ENCODE data around the gene SPO11. TPM values are rescaled to one million over a fixed set of nuclear protein-coding genes. Genes with fewer than 3 reads are reported as not detected.

SPO11 gene, protein sequence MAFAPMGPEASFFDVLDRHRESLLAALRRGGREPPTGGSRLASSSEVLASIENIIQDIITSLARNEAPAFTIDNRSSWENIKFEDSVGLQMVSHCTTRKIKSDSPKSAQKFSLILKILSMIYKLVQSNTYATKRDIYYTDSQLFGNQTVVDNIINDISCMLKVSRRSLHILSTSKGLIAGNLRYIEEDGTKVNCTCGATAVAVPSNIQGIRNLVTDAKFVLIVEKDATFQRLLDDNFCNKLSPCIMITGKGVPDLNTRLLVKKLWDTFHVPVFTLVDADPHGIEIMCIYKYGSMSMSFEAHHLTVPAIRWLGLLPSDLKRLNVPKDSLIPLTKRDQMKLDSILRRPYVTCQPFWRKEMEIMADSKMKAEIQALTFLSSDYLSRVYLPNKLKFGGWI
- total RNA-seq (2011; cell fraction: chromatin; rRNA removed; ENCODE audit: low replicate concordance): not detected in 2 replicates
- not detected in 2 replicates for total RNA-seq (2011; cell fraction: nucleolus; rRNA removed)
- not detected in 2 replicates for total RNA-seq (2011; cell fraction: nucleoplasm; rRNA removed)
- total RNA-seq (2014; rRNA removed) (not detected in 2 replicates), total RNA-seq (2014; rRNA removed; fragmentation: Illumina TruSeq; extraction: Trizol) (not detected in 2 replicates), total RNA-seq (2015; rRNA removed; fragmentation: Illumina TruSeq; extraction: Trizol) (not detected in 2 replicates), total RNA-seq (2021) (not detected in 2 replicates), polyA plus RNA-seq (2011; rRNA removed) (not detected in 2 replicates), polyA plus RNA-seq (2014; fragmentation: Illumina TruSeq; extraction: Trizol) (not detected in 2 replicates), polyA plus RNA-seq (2014; fragmentation: Nextera tagmentation; extraction: Ambion mirVana) (not detected), polyA plus RNA-seq (2014; rRNA removed) (not detected in 2 replicates), polyA minus RNA-seq (2011; rRNA and poly(A)+ RNA removed) (not detected in 2 replicates), Bru-seq, nascent RNA (not detected), BruChase-seq, experiment 1, labeled RNA remaining after a 2-hour chase (not detected), BruChase-seq, experiment 2, labeled RNA remaining after a 6-hour chase (percentile 7 among the genes with signal in this experiment)
- not detected in 2 replicates for polyA plus RNA-seq (2011; cell fraction: cytosol; rRNA removed)
- polyA plus RNA-seq (2011; cell fraction: nucleus; rRNA removed): not detected in 2 replicates
- not detected in 2 replicates for polyA plus RNA-seq (2012)
- polyA minus RNA-seq (2011; cell fraction: cytosol; rRNA and poly(A)+ RNA removed): not detected in 2 replicates
- not detected in 2 replicates for polyA minus RNA-seq (2011; cell fraction: nucleus; rRNA and poly(A)+ RNA removed)
- long read RNA-seq, experiment 1: 0 reads
- long read RNA-seq, experiment 2: 0 reads
- long read RNA-seq, experiment 3: 0 reads

DNA sequence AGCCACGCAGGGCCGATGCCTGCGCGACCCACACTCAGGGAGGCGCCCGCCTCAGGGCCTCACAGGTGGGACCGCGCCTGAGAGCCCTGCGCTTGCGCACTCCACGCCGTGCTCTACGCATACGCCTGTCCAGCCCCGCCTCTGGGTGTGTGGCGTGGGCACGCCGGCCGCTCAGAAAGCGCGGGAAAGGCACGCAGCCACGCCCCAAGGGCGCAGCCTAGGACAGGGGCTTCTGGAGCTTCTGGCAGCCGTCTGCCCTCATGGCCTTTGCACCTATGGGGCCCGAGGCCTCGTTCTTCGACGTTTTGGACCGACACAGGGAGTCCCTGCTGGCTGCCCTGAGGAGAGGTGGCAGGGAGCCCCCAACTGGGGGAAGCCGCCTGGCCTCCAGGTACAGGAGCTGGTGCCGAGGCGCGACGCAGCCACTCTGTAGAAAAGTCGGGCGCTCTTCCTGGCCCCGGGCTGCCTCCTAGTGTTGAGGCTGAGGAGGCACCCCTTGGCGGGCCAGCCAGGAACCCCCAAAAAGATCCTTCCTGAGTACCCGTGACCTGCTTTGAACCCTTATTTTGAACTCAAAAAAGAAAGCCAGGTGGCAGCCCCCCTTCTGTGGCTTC lies at the start of gene SPO11:
Gene SPO11 (plus strand): TSS at position 196 of the 614 bp plus-strand sequence. CDS start 65 bp downstream, at position 261.
- BruUV-seq (replicated peaks): no TSS peak
- Histone ChIP-seq H3K9me1 (ENCODE audit: control insufficient read depth, insufficient read depth, low read length) (no peaks in the 10 kb centered on the region), H3K79me2 (ENCODE audit: control insufficient read depth, insufficient read depth, low read length) (no peaks in the 10 kb centered on the region), H4K20me1 (replicated peaks; ENCODE audit: control insufficient read depth, insufficient read depth, low read length) (0 out of 2 replicates have a peak, but pooled peaks cover 4% of the 10 kb centered on the region), H3K27ac (ENCODE audit: extremely low read depth, low read depth, low read length) (no peak within 1 kb of the TSS), H2AFZ (ENCODE audit: low read depth, low read length) (peak within 1 kb of the TSS; percentile 81), H3K36me3 (ENCODE audit: control insufficient read depth, insufficient read depth, low read length) (no peaks in the 10 kb centered on the region), H3K9me3 (replicated peaks; ENCODE audit: control insufficient read depth, insufficient read depth, low read depth, low read length) (no peaks in the 10 kb centered on the region), H3K27me3 (ENCODE audit: control insufficient read depth in 2 of 2, insufficient read depth in 2 of 2, low read length in 2 of 2) (peaks cover 6 to 33% of the 10 kb centered on the region in 2 experiments; a peak in 4 of 5 replicates), H3K4me3 (peak within 1 kb of the TSS; percentile 8; the same call in 1 of the 2 replicates), H3K9ac (ENCODE audit: insufficient read depth in 1 of 2, low read depth in 2 of 2, low read length in 2 of 2) (peak within 1 kb of the TSS in 1 of 2 experiments; percentile 23; a peak in 1 of 4 replicates), H3K4me1 (replicated peaks in 1 of 2; ENCODE audit: control insufficient read depth in 2 of 2, insufficient read depth in 2 of 2, low read length in 2 of 2) (peaks cover 2 to 7% of the 10 kb centered on the region in 2 experiments; a peak in 2 of 5 replicates), H3K4me2 (ENCODE audit: insufficient read depth, low read length) (peak within 1 kb of the TSS; percentile 39)
- ChIA-PET POLR2A (interaction anchor here (0.6 kb wide), 2 partner anchors 9 to 19 kb away, joined by 4 to 5 read pairs; no protein-coding TSS in a partner anchor), CTCF (ENCODE audit: low intra/inter-chr PET ratio) (interaction anchor here (0.7 to 0.9 kb wide), 2 partner anchors 13 to 237 kb away, joined by 3 read pairs; no protein-coding TSS in a partner anchor)
- ATAC-seq: peak; percentile 98
- in situ Hi-C loops (cut with MboI): no loop called here
- intact Hi-C loops (cut with micrococcal nuclease): no loop called here
- FAIRE-seq: peak; percentile 49
- 18% methylated on average over 36 of the region's 40 CpGs for WGBS (ENCODE audit: insufficient coverage, low coverage, missing lambda C conversion rate)
- DNase-seq (ENCODE audit: extremely low read depth in 1 of 4, low spot score in 3 of 4): peak; percentile 69 to 80 (median 78)
- no peak for TF ChIP-seq KDM4B (IDR thresholded peaks at IDR 0.05; ENCODE audit: borderline replicate concordance in 2 of 2, low read depth in 1 of 2)
- TF ChIP-seq ZNF431 (CRISPR knock-in tag; IDR thresholded peaks at IDR 0.05): peak; percentile 53; the same call in 1 of the 2 replicates
- TF ChIP-seq, protein P1, sequence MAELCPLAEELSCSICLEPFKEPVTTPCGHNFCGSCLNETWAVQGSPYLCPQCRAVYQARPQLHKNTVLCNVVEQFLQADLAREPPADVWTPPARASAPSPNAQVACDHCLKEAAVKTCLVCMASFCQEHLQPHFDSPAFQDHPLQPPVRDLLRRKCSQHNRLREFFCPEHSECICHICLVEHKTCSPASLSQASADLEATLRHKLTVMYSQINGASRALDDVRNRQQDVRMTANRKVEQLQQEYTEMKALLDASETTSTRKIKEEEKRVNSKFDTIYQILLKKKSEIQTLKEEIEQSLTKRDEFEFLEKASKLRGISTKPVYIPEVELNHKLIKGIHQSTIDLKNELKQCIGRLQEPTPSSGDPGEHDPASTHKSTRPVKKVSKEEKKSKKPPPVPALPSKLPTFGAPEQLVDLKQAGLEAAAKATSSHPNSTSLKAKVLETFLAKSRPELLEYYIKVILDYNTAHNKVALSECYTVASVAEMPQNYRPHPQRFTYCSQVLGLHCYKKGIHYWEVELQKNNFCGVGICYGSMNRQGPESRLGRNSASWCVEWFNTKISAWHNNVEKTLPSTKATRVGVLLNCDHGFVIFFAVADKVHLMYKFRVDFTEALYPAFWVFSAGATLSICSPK (IDR thresholded peaks at IDR 0.05; ENCODE audit: borderline replicate concordance): no peak
- TF ChIP-seq RBM15 (IDR thresholded peaks at IDR 0.05; ENCODE audit: insufficient read depth, low read length): no peak
- TF ChIP-seq MTA1 (IDR thresholded peaks at IDR 0.05; ENCODE audit: borderline replicate concordance): no peak
- TF ChIP-seq, protein P2, sequence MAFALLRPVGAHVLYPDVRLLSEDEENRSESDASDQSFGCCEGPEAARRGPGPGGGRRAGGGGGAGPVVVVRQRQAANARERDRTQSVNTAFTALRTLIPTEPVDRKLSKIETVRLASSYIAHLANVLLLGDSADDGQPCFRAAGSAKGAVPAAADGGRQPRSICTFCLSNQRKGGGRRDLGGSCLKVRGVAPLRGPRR (CRISPR knock-in tag; IDR thresholded peaks at IDR 0.05): no peak
- TF ChIP-seq PHF8 (IDR thresholded peaks at IDR 0.05; ENCODE audit: borderline replicate concordance, low read length): peak; percentile 28; the same call in 1 of the 2 replicates
- TF ChIP-seq ZBTB1 (CRISPR knock-in tag; IDR thresholded peaks at IDR 0.05; ENCODE audit: borderline replicate concordance, low read depth): no peak
- TF ChIP-seq ZNF143 (CRISPR knock-in tag; IDR thresholded peaks at IDR 0.05): no peak
- no peak for TF ChIP-seq ZNF584 (CRISPR knock-in tag; IDR thresholded peaks at IDR 0.05; ENCODE audit: low read depth)
- TF ChIP-seq, protein P3, sequence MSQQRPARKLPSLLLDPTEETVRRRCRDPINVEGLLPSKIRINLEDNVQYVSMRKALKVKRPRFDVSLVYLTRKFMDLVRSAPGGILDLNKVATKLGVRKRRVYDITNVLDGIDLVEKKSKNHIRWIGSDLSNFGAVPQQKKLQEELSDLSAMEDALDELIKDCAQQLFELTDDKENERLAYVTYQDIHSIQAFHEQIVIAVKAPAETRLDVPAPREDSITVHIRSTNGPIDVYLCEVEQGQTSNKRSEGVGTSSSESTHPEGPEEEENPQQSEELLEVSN (IDR thresholded peaks at IDR 0.05; ENCODE audit: borderline replicate concordance in 1 of 2, extremely low read depth in 1 of 2, insufficient read depth in 1 of 2, insufficient read length in 1 of 2, low read depth in 1 of 2, low read length in 1 of 2, poor library complexity in 1 of 2, severe bottlenecking in 1 of 2): peak; percentile 95 to 98
- TF ChIP-seq ZFP1 (CRISPR knock-in tag; IDR thresholded peaks at IDR 0.05): no peak
